ENCODE measurements around the gene SENP3.
A peak's percentile ranks its signal among the peaks of the same experiment; 100 is the strongest.

The SENP3 gene

DNA sequence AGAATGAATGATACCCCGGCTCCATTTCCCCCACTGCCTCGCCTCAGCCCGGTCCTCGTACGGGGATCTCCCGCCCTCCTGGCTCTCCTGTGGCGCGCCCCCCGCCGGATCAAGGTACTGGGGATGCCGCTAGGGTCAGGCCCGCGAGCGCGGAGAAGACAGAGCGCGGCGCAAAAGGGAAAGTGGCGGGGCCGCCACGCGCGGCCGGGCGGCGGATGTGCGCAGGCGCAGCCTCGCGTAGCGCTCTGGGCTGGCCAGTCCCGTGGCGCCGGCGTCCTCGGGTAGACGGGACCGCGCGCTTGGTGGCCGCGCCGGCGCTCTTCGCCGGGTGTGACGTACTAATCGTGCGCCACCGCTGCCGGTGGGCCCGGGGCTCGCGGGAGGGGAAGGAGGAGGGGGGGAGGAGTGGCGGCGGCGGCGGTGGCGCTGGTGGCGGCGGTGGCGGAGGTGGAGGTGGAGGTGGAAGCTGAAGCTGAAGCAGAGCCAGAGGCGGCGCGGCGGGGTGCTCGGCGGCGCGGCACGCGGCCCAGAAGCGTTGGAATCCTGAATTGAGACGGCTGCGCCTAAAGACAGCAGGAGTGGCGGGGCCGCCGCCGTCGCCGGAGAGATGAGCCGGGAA is at the start of gene SENP3:
TSS of gene SENP3 (plus strand) at position 331 of the 619 bp plus-strand sequence. CDS start 1,158 bp downstream, outside the sequence.
- DNase-seq: peak in 1 of 2 experiments; percentile 86

DNA sequence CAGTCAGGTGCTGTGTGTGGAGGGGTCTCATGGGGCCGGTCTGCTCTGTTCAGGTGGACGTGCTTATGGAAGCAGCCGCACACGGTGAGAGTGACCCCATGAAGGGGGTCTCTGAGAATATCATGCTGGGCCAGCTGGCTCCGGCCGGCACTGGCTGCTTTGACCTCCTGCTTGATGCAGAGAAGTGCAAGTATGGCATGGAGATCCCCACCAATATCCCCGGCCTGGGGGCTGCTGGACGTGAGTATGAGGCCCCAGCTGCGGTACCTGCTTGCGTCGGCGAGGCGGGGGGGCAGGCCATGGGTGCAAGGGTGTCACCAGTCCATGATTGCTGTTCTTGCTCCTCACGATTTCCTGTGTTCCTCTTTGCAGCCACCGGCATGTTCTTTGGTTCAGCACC is 49.6 kb upstream of the SENP3 start:
- no peak for DNase-seq

DNA sequence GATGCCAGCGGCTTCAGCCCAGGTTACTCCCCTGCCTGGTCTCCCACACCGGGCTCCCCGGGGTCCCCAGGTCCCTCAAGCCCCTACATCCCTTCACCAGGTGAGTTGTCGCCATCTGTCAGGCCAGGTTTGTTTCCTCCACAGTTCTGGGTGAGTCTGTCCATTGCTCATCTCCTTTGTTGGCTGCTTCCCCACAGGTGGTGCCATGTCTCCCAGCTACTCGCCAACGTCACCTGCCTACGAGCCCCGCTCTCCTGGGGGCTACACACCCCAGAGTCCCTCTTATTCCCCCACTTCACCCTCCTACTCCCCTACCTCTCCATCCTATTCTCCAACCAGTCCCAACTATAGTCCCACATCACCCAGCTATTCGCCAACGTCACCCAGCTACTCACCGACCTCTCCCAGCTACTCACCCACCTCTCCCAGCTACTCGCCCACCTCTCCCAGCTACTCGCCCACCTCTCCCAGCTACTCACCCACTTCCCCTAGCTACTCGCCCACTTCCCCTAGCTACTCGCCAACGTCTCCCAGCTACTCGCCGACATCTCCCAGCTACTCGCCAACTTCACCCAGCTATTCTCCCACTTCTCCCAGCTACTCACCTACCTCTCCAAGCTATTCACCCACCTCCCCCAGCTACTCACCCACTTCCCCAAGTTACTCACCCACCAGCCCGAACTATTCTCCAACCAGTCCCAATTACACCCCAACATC is 48.7 kb upstream of the SENP3 start:
- no peak for DNase-seq

DNA sequence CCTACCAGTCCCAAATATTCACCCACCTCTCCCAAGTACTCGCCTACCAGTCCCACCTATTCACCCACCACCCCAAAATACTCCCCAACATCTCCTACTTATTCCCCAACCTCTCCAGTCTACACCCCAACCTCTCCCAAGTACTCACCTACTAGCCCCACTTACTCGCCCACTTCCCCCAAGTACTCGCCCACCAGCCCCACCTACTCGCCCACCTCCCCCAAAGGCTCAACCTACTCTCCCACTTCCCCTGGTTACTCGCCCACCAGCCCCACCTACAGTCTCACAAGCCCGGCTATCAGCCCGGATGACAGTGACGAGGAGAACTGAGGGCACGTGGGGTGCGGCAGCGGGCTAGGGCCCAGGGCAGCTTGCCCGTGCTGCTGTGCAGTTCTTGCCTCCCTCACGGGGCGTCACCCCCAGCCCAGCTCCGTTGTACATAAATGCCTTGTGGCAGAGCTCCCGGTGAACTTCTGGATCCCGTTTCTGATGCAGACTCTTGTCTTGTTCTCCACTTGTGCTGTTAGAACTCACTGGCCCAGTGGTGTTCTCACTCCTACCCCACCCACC is 47.8 kb upstream of the SENP3 start:
- no peak for DNase-seq

DNA sequence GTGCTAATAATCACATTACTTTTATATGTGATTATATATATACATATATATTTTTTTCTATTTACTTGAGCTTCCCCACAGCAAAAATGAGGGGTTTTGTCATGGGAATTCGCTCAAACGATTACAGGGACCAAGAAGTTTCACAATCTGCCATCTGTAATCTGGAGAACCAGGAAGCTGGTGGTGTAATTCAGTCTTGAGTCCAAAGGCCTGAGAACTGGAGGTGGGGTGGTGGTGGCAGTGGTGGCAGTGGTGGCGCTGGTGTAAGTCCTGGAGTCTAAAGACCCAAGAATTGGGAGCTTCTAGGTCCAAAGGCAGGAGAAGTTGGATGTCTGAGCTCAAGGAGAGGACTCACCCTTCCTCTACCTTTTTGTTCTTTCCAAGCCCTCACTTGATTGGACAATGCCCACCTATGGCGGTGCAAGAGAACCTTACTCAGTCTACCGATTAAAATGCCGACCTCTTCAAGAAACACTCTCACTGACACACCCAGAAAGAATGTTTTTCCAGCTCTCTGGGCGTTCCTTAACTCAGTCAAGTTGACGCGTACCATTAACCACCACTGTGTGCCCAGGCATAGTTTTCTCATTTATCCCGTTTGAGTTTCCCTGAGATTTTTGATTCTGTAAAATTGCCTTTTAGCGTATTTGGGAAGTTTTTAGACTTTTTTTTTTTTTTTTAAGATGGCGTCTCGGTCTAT is 45.7 kb upstream of the SENP3 start:
- no peak for DNase-seq

DNA sequence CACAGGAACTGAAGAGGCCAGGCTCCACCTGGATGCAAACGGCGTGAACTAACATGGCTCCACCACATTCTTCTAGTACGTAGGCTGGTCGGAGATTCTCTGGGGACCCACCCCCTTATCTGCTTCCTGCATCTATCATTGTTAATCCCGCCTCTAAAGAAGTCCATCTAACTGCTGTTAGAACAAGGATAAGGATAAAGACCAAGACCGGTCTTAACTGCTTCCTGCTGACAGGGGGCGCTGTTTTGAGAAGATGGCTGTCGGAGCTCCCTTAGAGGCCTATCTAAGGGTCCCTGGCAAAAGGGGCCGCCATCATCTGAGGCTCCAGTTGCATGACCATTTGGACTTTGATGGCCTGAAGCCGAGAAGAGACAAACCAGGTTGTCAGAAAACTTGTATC is 38.7 kb upstream of the SENP3 start:
- peak in 1 of 2 experiments; percentile 25 for DNase-seq

DNA sequence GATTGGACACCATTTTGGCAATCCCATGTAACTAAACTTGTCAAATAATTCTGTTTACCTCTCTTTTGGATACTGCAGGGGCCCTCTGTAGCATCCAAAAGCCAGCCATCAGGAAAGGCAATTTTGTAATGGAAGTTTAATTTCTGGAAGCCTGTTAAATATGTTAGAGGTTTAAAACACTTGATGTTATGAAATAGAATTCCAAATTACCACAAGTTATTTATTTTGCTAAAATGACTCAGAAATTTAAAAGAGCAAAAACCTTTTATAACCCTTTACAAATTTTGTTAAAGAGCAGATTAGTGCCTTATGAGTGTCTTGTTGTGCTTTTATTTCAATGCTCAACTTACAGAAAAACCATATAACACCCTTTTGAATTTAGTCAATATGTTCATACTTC is 32.9 kb upstream of the SENP3 start:
- no peak for DNase-seq

DNA sequence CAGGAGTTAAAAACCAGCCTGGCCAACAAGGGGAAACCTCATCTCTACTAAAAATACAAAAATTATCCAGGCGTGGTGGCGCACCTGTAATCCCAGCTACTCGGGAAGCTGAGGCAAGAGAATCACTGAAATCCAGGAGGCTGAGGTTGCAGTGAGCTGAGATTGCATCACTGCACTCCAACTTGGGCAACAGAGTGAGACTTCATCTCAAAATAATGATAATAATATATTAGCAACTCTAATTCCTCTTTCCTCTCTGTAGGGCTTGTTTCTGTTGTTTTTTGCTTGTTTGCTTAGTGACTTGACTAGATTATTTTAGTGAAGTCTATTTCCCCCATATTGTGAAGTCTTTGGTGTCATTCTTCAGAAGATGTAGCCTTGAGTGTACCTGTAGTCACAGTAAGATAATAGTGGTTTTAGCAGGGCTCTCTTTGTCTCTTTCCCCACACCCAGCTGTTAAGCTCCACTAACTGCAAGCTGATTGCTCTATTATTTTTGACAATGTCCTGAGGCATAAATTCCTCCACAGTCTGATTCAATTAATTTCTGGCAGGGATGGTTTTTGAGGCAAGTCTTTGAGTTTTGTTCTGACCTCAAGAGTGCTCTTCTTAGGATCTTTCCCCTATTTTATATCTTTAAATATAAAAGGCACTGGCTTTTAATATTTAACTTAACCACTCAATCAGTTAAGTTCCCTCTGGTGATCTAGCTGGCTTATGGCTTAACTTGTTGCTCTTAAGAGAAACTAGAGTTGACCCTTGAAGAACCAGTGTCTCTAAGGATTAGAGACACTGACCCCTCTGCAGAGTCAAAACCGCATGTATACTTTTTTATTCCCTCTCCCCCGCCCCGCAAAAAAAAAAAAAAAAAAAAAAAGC is 31.5 kb upstream of the SENP3 start:
- DNase-seq: no peak

DNA sequence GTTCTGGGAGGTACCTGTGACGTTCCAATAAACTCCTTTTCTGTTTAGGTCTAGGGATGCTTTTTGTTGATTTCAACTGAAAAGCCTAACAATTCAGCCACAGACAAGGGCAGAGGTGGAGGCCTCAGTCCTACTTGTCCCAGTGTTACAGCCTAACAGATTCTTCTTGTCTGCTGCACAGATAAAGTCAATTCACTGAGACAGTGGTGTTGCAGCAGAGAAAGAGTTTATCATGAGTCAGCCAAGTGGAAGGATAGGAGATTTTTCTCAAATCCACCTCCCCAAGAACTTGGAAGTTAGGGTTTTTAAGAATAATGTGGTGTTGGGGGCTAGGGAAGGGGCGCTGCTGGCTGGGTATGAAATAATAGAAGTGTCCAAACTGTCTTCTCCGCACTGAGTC is 23.7 kb upstream of the SENP3 start:
- DNase-seq: no peak

DNA sequence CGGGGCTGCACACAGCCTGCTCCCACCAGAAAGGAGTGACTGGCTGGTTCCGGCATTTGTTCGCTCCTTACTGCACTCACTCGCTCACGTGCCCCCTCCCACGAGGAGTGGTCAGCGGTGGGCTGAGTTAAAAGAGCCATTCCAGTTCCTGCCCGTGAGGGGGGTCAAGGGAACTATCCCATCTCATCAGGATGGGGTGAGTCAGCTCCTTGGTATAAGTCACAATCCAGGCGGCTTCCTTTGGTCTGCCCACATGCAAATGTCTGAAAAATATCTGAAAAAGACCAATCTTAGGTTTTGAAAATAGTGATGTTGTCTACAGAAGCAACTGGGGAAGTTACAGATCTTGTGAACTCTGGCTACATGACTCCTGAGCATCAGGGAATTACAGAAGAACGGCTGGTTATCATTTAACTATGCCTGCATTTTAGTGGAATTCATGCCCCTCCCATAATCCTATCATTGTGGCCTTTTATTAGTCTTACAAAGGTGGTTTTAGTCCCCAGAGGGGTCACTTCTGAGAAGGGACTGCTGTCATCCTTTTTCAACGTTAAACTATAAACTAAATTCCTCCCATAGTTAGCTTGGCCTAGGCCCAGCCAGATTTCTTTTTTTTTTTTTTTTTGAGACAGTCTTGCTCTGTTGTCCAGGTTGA is 22.7 kb upstream of the SENP3 start:
- DNase-seq: no peak

DNA sequence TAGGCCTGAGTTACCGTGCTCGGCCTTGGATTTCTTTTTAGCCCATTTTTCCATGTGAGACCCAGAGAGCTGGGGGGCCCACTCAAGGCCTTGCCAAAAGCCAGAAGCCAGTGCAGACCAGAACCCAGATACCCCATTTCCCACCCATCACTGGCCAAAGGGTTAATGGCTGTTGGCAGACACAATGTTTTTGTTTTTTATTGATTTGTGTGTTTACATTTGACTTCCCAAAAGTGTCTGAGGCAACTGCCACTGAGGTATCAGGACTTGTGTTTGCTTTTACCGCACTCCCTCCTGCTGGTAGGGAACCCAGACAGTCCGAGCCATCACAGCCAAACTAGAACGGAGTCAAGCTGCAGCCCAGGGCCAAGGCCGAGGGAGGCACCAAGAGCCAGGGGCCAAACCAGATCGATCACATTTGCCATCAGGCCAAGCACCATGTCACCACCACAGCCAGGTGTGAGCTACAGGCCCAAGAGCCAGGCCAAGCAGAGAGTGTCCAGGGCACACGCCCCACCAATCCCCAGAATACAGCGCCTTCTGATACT is 20.6 kb upstream of the SENP3 start:
- DNase-seq: no peak

DNA sequence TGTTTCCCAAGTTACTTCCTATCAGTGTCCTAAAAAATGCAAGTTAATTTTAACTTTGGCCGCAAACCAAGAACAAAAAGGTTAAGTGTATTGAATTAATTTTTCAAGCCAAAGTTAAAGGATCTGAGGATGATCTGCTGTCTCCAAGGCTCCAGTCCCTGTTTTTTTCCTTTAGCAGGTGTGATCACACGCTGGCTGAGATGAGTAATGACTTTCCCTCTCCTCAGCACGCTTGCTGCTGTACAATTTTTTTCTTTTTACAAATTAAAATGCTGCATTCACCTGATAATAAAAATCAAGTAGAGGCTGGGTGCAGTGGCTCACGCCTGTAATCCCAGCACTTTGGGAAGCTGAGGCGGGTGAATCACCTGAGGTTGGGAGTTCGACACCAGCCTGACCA is 16.8 kb upstream of the SENP3 start:
- no peak for DNase-seq

DNA sequence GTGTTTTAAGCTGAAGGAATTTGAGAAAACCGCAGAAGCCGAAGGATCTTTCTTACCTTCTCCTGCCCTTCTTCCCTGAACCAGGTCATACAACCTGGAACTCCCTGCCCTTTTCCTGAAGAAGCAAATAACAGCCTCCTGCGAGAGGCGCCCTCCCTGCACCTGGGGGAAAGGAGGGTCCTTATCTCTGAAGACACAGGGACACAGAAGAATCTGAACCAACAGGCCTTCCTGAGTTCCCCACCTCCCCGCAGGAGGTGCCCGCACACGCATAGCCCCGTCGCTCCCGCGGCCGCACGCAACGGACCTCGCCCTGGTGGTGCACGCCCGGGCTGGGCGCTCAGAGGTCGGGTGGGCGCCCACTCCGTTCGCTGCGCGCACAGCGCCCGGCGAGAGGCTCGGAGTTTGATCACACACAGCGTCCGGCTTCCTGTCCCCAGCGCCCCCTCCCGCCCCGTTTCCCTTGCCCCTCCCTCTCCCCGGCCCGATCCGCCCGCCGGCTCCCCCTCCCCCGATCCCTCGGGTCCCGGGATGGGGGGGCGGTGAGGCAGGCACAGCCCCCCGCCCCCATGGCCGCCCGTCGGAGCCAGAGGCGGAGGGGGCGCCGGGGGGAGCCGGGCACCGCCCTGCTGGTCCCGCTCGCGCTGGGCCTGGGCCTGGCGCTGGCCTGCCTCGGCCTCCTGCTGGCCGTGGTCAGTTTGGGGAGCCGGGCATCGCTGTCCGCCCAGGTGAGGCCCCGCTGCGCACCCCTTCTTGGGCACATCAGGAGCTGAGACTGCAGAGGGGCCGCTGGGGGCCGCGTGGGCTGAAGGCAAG is 12.9 kb upstream of the SENP3 start, which contains the start of gene TNFSF12:
TSS of gene TNFSF12 (plus strand) at position 474 of the 816 bp plus-strand sequence. CDS start at position 570, 96 bp downstream.
- DNase-seq: no peak

DNA sequence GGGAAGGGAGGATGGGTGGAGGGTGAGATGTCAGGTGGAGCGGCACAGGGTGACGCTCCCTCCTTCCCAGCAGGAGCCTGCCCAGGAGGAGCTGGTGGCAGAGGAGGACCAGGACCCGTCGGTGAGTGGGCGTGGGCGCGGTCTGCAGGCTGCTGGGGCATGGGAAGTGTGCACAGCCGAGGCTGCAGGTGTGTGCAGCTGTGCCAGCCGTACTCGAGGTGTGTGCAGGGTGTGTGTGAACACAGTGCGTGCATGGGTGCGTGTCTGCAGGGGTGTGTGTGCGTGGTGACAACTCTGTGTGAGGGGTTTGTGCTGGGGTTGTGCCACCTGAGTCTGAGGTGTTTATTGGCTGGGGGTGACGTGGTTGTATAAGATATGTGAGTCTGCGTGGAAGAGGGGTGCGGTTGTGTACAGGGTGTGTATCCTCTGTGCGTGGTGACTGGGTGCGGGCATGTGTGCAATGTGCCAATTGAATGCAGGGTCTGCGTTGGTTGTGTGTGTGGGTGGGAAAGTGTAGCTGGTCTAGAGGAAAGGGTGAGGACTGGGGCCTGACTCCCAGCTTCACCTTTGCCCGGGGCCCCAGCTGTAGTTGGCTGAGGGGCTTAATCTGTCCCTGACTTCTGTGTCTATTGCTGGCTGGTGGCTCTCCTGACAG is 12.2 kb upstream of the SENP3 start:
- peak in 1 of 2 experiments; percentile 23 for DNase-seq

DNA sequence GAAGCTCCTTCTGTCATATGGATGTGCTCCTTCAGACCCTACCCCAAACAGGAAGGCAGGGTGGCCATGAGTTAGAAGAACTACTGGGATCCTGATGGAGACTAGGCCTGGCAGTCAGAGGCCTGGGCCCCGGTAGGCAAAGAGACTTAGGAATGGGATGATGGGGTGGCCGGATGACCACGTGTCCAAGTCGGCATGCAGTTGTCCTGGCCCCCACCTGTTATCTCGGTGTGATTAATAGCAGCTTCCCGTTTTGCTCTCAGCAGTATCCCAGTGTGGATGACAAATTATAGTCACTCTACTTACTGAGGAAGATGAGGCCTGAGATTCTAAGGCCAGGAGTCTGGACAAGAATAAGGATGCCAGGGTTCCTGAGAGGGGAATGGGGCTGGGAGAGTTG is 11.4 kb upstream of the SENP3 start:
- DNase-seq: no peak

DNA sequence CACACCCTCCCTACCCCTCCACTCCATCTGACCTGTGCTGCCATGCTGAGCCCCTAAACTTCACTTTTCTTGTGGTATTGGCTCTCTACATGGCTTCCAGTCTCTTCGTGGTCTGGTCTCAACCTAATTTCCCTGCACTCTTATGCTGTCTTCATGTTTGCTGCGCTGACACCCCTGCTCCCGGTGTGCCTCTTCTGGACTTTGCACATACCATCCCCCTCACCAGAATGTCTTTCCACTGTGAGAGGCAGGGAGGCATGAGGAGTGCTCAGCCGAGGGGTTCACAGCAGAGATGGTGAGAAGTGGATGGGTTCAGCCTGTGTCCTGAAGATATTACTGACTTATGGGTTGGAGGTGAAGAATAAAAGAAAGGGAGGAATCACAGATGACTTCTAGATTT is 10.3 kb upstream of the SENP3 start:
- no peak for DNase-seq

DNA sequence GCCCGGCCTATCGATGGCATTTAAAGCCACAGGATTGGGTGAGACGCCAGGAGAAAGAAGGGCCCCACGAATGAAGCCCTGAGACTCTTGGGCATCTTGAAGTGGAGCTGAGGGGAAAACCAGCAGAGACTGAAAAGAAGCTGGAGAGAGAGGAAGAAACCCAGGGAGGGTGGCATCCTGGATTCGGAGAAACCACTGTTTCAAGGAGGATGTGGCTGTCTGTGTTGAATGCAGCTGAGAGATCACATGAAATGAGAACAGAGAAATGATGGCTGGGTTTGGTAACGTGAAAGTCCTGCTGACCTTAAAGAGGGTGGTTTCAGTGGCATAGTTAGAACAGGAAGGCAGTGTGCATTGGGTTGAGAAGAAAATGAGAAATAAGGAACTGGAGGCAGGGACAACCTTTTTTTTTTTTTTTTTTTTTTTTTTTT is 9.1 kb upstream of the SENP3 start:
- no peak for DNase-seq

DNA sequence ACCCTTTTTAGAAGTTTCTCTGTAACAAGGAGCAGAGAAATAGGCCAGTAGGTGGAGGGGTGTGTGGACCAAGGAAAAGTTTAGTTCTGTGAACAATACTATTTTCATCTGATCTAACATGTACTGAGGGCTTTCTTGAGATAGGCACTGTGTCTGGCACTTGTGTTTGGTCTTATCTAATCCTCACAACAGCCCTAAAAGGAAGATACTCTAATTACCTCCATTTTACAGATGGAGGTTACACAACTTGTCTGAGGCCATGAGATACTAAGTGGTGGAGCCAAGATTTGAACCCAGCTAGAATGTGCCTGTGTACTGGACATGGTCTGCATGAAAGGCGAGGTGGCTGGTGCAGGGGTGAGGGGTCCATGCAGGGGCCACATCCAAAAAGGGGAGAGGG is 8.4 kb upstream of the SENP3 start:
- DNase-seq: no peak

DNA sequence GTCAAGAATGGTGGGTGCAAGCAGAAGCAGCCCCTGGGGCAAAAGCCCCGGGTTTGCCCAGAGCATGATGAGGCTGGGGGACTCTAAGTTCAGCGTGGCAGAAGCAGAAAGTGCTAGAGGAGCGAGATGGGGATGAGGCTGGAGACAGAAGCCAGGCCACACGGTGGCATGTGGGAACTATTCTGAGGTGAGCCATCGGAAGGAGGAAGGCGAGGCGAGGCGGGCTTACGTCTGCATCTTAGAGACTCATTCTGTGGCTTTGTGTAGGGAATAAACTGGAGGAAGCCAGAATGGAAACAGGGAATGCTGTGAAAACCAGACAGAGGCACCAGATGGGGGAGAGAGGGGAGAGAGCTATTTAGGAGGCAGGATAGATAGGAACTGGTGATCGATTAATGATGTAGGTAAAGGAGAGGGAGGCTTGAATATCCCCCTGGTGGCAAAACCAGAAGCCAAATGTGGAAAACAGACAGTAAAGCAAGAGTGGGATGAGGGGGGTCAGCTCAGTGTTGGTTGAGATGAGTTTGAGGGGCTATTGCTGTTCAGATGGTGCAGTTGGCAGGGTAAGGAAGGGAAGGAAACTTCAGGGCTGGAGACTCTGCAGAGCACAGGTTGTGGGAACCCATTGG is 6.3 kb upstream of the SENP3 start:
- no peak for DNase-seq

DNA sequence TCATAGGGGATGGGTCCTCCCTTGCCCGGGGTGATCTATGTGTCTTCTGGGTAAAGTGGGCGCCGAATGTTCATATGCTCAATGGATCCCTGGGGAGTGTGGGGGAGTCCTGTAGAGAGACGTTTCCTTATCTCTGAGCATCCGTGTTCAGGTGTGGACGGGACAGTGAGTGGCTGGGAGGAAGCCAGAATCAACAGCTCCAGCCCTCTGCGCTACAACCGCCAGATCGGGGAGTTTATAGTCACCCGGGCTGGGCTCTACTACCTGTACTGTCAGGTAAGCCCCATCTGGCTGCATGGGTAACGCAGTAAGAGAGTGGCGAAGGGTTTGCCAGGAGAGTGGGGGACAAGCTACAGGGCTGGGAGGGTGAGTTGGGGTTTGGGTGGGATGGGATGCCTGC is 5.1 kb upstream of the SENP3 start:
- DNase-seq: no peak
